ENCODE measurements around the gene SSB. TPM values are rescaled to one million over a fixed set of nuclear protein-coding genes. Genes with fewer than 3 reads are reported as not detected.

Gene SSB
- total RNA-seq, 1 experiment from 2014 or later: 119 TPM

DNA sequence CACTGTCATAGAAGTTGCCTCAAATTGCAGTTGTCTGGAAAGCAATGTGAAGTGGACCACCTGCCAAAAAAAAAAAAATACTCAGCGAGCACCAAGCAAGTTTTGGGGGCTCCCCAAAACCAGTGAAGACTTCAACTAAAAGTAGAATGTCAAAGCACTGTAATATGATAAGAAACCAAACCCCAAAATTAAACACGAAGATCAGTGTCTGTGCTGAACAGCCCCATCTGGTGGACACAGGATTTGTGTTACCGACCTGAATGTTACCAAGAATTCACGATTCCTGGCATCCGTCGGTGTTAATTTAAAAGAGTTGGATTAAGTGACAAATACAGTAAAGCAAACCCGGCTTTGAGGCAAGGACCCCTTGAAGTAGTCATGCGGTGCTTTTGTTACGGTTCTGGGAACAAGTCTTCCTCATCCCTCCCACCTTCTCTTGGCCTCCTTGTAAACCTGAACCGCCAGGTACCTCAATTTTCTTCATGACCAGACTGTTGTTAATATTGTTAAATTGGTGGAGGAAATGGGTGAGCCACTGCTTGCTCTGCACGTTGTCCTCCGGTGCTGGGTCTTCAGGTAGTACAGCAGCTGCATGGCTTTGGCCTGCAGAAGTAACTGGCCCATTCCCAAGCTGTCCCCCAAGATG is 31.3 kb upstream of the SSB start:
- no peaks in the 10 kb centered on the region for H3K9me3 ChIP-seq (ENCODE audit: control insufficient read depth, insufficient read depth, low read depth, low read length)
- no peak for TF ChIP-seq TCF7L2 (IDR thresholded peaks at IDR 0.05; ENCODE audit: low read depth, low read length)
- no peak for TF ChIP-seq REST (IDR thresholded peaks at IDR 0.05; ENCODE audit: insufficient read depth in 1 of 2, low read depth in 2 of 2, low read length in 1 of 2)
- TF ChIP-seq, protein P1, sequence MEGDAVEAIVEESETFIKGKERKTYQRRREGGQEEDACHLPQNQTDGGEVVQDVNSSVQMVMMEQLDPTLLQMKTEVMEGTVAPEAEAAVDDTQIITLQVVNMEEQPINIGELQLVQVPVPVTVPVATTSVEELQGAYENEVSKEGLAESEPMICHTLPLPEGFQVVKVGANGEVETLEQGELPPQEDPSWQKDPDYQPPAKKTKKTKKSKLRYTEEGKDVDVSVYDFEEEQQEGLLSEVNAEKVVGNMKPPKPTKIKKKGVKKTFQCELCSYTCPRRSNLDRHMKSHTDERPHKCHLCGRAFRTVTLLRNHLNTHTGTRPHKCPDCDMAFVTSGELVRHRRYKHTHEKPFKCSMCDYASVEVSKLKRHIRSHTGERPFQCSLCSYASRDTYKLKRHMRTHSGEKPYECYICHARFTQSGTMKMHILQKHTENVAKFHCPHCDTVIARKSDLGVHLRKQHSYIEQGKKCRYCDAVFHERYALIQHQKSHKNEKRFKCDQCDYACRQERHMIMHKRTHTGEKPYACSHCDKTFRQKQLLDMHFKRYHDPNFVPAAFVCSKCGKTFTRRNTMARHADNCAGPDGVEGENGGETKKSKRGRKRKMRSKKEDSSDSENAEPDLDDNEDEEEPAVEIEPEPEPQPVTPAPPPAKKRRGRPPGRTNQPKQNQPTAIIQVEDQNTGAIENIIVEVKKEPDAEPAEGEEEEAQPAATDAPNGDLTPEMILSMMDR (IDR thresholded peaks at IDR 0.05): peak; percentile 86
- in situ Hi-C loops (cut with HindIII; ENCODE audit: low pct_unique_long_range_greater_than_20kb, low sequenced_read_pairs) (no loop called here), intact Hi-C loops (cut with micrococcal nuclease; ENCODE audit: unreplicated experiment) (no loop called here)
- peak; percentile 75; the same call in 1 of the 2 replicates for ATAC-seq
- no peaks in the 10 kb centered on the region; the same call in 1 of the 2 replicates for H3K27me3 ChIP-seq (ENCODE audit: control insufficient read depth, insufficient read depth, low read length)
- peak; percentile 35 for DNase-seq (ENCODE audit: low read depth, low spot score)
- BruUV-seq (replicated peaks): no TSS peak
- H3K4me3 ChIP-seq (ENCODE audit: low read depth in 2 of 2, low read length in 2 of 2): no peak overlapping the region
- ChIA-PET CTCF (no interaction called here), POLR2A (no interaction called here)
- H3K27ac ChIP-seq (ENCODE audit: low read length): no peak overlapping the region
- no peaks in the 10 kb centered on the region for H3K36me3 ChIP-seq (ENCODE audit: control insufficient read depth, insufficient read depth, low read length)
- H3K4me1 ChIP-seq (ENCODE audit: control insufficient read depth, insufficient read depth, low read length): no peaks in the 10 kb centered on the region

DNA sequence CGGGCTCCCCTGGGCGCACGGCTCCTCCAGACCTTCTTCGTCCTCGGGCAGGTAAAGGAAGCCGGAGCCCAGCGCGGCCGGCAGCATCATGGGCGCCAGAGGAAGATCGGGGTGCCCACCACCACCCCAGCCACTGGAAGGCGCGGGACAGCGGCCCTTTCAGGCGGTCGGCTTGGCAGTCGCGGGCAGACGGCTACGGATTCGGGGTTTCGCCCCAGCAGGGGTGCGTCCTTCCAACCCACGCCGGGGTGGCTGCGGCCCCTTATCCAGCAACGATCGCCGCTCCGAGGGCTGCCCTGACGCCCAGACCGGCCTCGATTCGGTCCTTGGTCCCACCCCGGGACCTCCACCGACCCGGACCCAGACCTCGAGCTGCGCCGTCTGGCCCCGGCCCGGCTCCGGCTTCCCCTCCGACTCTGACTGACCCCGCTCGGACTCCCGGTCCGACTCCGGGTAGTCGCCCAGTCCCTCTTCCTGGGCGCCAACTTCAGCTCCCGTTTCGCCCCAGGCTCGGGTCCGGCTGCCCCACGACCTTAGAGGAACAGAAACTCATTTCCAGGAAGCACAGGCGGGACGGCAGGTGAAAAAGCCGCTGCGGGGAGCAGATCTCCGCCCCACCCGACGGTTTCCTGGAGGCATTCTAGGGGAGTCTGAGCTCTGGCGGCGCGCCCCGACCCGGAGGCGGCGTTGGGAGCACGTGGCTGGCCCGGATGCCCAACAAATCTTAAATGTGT is 30.2 kb upstream of the SSB start:
- ATAC-seq (no peak), DNase-seq (ENCODE audit: low read depth, low spot score) (no peak)
- no TSS peak for BruUV-seq (replicated peaks)
- Histone ChIP-seq H3K36me3 (ENCODE audit: control insufficient read depth, insufficient read depth, low read length) (no peaks in the 10 kb centered on the region), H3K4me1 (ENCODE audit: control insufficient read depth, insufficient read depth, low read length) (no peaks in the 10 kb centered on the region), H3K4me3 (ENCODE audit: low read depth in 2 of 2, low read length in 2 of 2) (no peak overlapping the region), H3K27ac (ENCODE audit: low read length) (no peak overlapping the region), H3K9me3 (ENCODE audit: control insufficient read depth, insufficient read depth, low read depth, low read length) (no peaks in the 10 kb centered on the region), H3K27me3 (ENCODE audit: control insufficient read depth, insufficient read depth, low read length) (no peaks in the 10 kb centered on the region; the same call in 1 of the 2 replicates)
- ChIA-PET CTCF (no interaction called here), POLR2A (no interaction called here)
- intact Hi-C loops (cut with micrococcal nuclease; ENCODE audit: unreplicated experiment): no loop called here
- in situ Hi-C loops (cut with HindIII; ENCODE audit: low pct_unique_long_range_greater_than_20kb, low sequenced_read_pairs): no loop called here
- TF ChIP-seq SIN3A (IDR thresholded peaks at IDR 0.05; ENCODE audit: borderline replicate concordance, insufficient read depth, low read depth, low read length) (no peak), REST (IDR thresholded peaks at IDR 0.05; ENCODE audit: insufficient read depth in 1 of 2, low read depth in 2 of 2, low read length in 1 of 2) (no peak), POLR2AphosphoS5 (IDR thresholded peaks at IDR 0.05; ENCODE audit: low read depth, low read length) (no peak), TCF7L2 (IDR thresholded peaks at IDR 0.05; ENCODE audit: low read depth, low read length) (no peak)
- TF ChIP-seq, protein P1 (IDR thresholded peaks at IDR 0.05): no peak
